Thyroid gland (tissue), 4 donors: ENCODE results near the gene CSMD2. TPM values are rescaled to one million over a fixed set of nuclear protein-coding genes. Genes with fewer than 3 reads are reported as not detected.

Source experiments
- DNase-seq, 2 donors: peaks; one replicate each; pipeline ENCODE4 v3.0.0-alpha.2; 2019
- H3K27ac ChIP-seq, 3 donors: fragments of 200-600 bp; sonication (generic); 1 replicate in 2 of 3; 2 replicates in 1 of 3; pipeline ENCODE4 v1.5.1; 2016 to 2019; ENCODE audit warnings: mild to moderate bottlenecking in 1 of 3, moderate library complexity in 1 of 3
- H3K27me3 ChIP-seq: fragments of 200-600 bp; sonication (generic); one replicate; pipeline ENCODE4 v1.5.1; 2019
- H3K36me3 ChIP-seq, 2 donors: fragments of 200-600 bp; sonication (generic); one replicate each; pipeline ENCODE4 v1.5.1; 2016 to 2019
- H3K4me1 ChIP-seq, 2 donors: fragments of 200-600 bp; sonication (generic); one replicate each; pipeline ENCODE4 v1.5.1; 2017 to 2019
- H3K4me3 ChIP-seq, 3 donors: fragments of 200-600 bp; sonication (generic); replicated peaks in 1 of 3; 1 replicate in 2 of 3; 2 replicates in 1 of 3; pipeline ENCODE4 v1.5.1; 2016; ENCODE audit warnings: mild to moderate bottlenecking in 1 of 3
- H3K9me3 ChIP-seq: fragments of 200-600 bp; sonication (generic); one replicate; pipeline ENCODE4 v1.5.1; 2017
- CTCF ChIP-seq, 6 experiments: fragments of 200-600 bp in 3 of 6; fragments of 450-650 bp in 3 of 6; sonication (generic) in 3 of 6; IDR thresholded peaks; one replicate each; pipeline ENCODE4 v1.5.1; 2016 to 2019; ENCODE audit warnings: antibody characterized with exemption in 6 of 6, mild to moderate bottlenecking in 2 of 6, inconsistent platforms in 1 of 6, moderate library complexity in 1 of 6
- POLR2A ChIP-seq, 2 donors: fragments of 450-650 bp; IDR thresholded peaks; one replicate each; pipeline ENCODE4 v1.6.1; 2017; ENCODE audit warnings: antibody characterized with exemption in 2 of 2, mild to moderate bottlenecking in 2 of 2, moderate library complexity in 1 of 2
- WGBS, 2 donors: methylation state at CpG; one replicate each; pipeline ENCODE4 v1.1.5; 2017; 5-methylcytosine and 5-hydroxymethylcytosine counted together
- intact Hi-C: fragments of 100-400 bp; cut with DNase I; formaldehyde crosslinking; loops from one replicate; pipeline ENCODE4 v1.15.1; 2023
- total RNA-seq, 4 donors: library from RNA; depleted of rRNA; stranded (reverse); fragments of >200 nt; gene quantifications; one replicate each; pipeline ENCODE4 v1.2.3, GENCODE V29; 2016

Gene CSMD2
- total RNA-seq, 4 donors from 2014 or later = 0.10 to 0.45 (median 0.13) TPM; not detected in 1

- Histone ChIP-seq H3K4me1 (no peaks in the 10 kb centered on the region), H3K36me3 (no peaks in the 10 kb centered on the region), H3K27me3 (no peaks in the 10 kb centered on the region), H3K9me3 (no peaks in the 10 kb centered on the region), H3K27ac (no peak overlapping the region), H3K4me3 (no peak overlapping the region)
- no peak for DNase-seq
- TF ChIP-seq CTCF (IDR thresholded peaks at IDR 0.05) = no peak
- no peak for TF ChIP-seq POLR2A (IDR thresholded peaks at IDR 0.05)
- intact Hi-C loops = no loop called here
- WGBS, 2 donors = 71 to 77% methylated on average over 3 of the region's 3 CpGs
These were observed 632.8 kb downstream of the CSMD2 start for GRCh38 chr1:33532250-33532649.

- no peaks in the 10 kb centered on the region for H3K27me3 ChIP-seq
- DNase-seq = no peak
- H3K4me3 ChIP-seq = no peak overlapping the region
- no peak for TF ChIP-seq CTCF (IDR thresholded peaks at IDR 0.05)
- TF ChIP-seq POLR2A (IDR thresholded peaks at IDR 0.05) = no peak
- no peak overlapping the region for H3K27ac ChIP-seq
- no peaks in the 10 kb centered on the region for H3K4me1 ChIP-seq
- WGBS, 2 donors = 87 to 89% methylated on average over 1 of the region's 1 CpG
- no peaks in the 10 kb centered on the region for H3K9me3 ChIP-seq
- intact Hi-C loops = no loop called here
- no peaks in the 10 kb centered on the region for H3K36me3 ChIP-seq
These were observed 635.1 kb downstream of the CSMD2 start for GRCh38 chr1:33529957-33530356.

GRCh38 chr1:33527934-33528333, 637.1 kb downstream of the CSMD2 start:
- intact Hi-C loops = no loop called here
- Histone ChIP-seq H3K4me3 (no peak overlapping the region), H3K4me1 (no peaks in the 10 kb centered on the region), H3K27ac (no peak overlapping the region), H3K27me3 (no peaks in the 10 kb centered on the region), H3K36me3 (no peaks in the 10 kb centered on the region), H3K9me3 (no peaks in the 10 kb centered on the region)
- no peak for DNase-seq
- TF ChIP-seq CTCF (IDR thresholded peaks at IDR 0.05) = no peak
- no peak for TF ChIP-seq POLR2A (IDR thresholded peaks at IDR 0.05)
- 71 to 82% methylated on average over 4 of the region's 4 CpGs for WGBS, 2 donors

GRCh38 chr1:33524586-33524985, 640.4 kb downstream of the CSMD2 start:
- intact Hi-C loops = no loop called here
- no peak for TF ChIP-seq POLR2A (IDR thresholded peaks at IDR 0.05)
- TF ChIP-seq CTCF (IDR thresholded peaks at IDR 0.05) = no peak
- no peak overlapping the region for H3K27ac ChIP-seq
- H3K4me3 ChIP-seq = no peak overlapping the region
- no peaks in the 10 kb centered on the region for H3K36me3 ChIP-seq
- H3K27me3 ChIP-seq = no peaks in the 10 kb centered on the region
- H3K9me3 ChIP-seq = no peaks in the 10 kb centered on the region
- WGBS, 2 donors = 89 to 95% methylated on average over 3 of the region's 3 CpGs
- DNase-seq = no peak
- no peaks in the 10 kb centered on the region for H3K4me1 ChIP-seq

GRCh38 chr1:33519240-33519884, 645.7 kb downstream of the CSMD2 start:
- Histone ChIP-seq H3K36me3 (no peaks in the 10 kb centered on the region), H3K27me3 (no peaks in the 10 kb centered on the region), H3K27ac (no peak overlapping the region), H3K4me1 (no peaks in the 10 kb centered on the region), H3K9me3 (no peaks in the 10 kb centered on the region), H3K4me3 (no peak overlapping the region)
- DNase-seq = no peak
- intact Hi-C loops = no loop called here
- WGBS, 2 donors = 91 to 94% methylated on average over 18 to 27 of the region's 27 CpGs
- TF ChIP-seq POLR2A (IDR thresholded peaks at IDR 0.05) (no peak), CTCF (IDR thresholded peaks at IDR 0.05) (no peak)
